DND-41 (cell line): Measurements from ENCODE around the gene PTPN23.
"Not testable (repeated sequence)": the region's sequence is repeated elsewhere in the genome, so short reads cannot be mapped to it uniquely, and the experiment has no call there.

Experiments used
- ATAC-seq: fragments of 200-7000 bp; cut with Tn5 transposase; 3 replicates; pipeline ENCODE4 v1.9.1; 2021; ENCODE audit warnings: low read depth; ENCODE audit not compliant: insufficient read depth
- DNase-seq: peaks from one replicate; pipeline ENCODE4 v3.0.0-alpha.2; 2020
- H2AFZ ChIP-seq: 2 replicates; pipeline ENCODE4 v1.6.0; 2012; ENCODE audit warnings: low read depth, low read length
- H3K27ac ChIP-seq: 2 replicates; pipeline ENCODE4 v1.5.1; 2012; ENCODE audit warnings: low read length, inconsistent platforms
- H3K27me3 ChIP-seq: fragments of 200-600 bp; sonication (generic); 2 replicates; pipeline ENCODE4 v1.6.0; 2012; ENCODE audit warnings: low read length, mild to moderate bottlenecking, inconsistent platforms; ENCODE audit not compliant: insufficient read depth, poor library complexity
- H3K36me3 ChIP-seq: 2 replicates; pipeline ENCODE4 v1.5.1; 2012; ENCODE audit warnings: low read length, inconsistent platforms; ENCODE audit not compliant: insufficient read depth
- H3K4me1 ChIP-seq: 2 replicates; pipeline ENCODE4 v1.5.1; 2012; ENCODE audit warnings: mild to moderate bottlenecking, low read length; ENCODE audit not compliant: insufficient read depth
- H3K4me2 ChIP-seq: 2 replicates; pipeline ENCODE4 v1.6.0; 2012; ENCODE audit warnings: mild to moderate bottlenecking, moderate library complexity, low read length, inconsistent platforms; ENCODE audit not compliant: insufficient read depth
- H3K4me3 ChIP-seq, 2 experiments: fragments of 200-600 bp in 1 of 2; shearing (Covaris generic) in 1 of 2; 2 replicates each; pipeline ENCODE4 v1.5.1; 2012 to 2016; ENCODE audit warnings: inconsistent platforms in 2 of 2, low read length in 2 of 2, mild to moderate bottlenecking in 2 of 2, low read depth in 1 of 2, moderate library complexity in 1 of 2
- H3K79me2 ChIP-seq: 2 replicates; pipeline ENCODE4 v1.6.0; 2012; ENCODE audit warnings: low read length, inconsistent platforms; ENCODE audit not compliant: insufficient read depth
- H3K9ac ChIP-seq: 2 replicates; pipeline ENCODE4 v1.6.0; 2012; ENCODE audit warnings: low read depth, mild to moderate bottlenecking, inconsistent platforms, low read length, moderate library complexity
- H3K9me3 ChIP-seq: 2 replicates; pipeline ENCODE4 v1.5.1; 2012; ENCODE audit warnings: low read length, moderate library complexity, mild to moderate bottlenecking, inconsistent platforms; ENCODE audit not compliant: insufficient read depth, severe bottlenecking
- H4K20me1 ChIP-seq: 2 replicates; pipeline ENCODE4 v1.6.0; 2012; ENCODE audit warnings: low read length; ENCODE audit not compliant: insufficient read depth
- CTCF ChIP-seq: IDR thresholded peaks from 2 replicates; pipeline ENCODE4 v1.5.1; 2012; ENCODE audit warnings: borderline replicate concordance, low read length, moderate library complexity, mild to moderate bottlenecking; ENCODE audit not compliant: poor library complexity, severe bottlenecking; ENCODE audit errors: extremely low read depth
- EZH2 ChIP-seq: IDR thresholded peaks from 3 replicates; pipeline ENCODE4 v1.6.1; 2012; ENCODE audit warnings: borderline replicate concordance, low read depth, mild to moderate bottlenecking, moderate library complexity, low read length, inconsistent platforms; ENCODE audit not compliant: severe bottlenecking

The PTPN23 gene

DNA sequence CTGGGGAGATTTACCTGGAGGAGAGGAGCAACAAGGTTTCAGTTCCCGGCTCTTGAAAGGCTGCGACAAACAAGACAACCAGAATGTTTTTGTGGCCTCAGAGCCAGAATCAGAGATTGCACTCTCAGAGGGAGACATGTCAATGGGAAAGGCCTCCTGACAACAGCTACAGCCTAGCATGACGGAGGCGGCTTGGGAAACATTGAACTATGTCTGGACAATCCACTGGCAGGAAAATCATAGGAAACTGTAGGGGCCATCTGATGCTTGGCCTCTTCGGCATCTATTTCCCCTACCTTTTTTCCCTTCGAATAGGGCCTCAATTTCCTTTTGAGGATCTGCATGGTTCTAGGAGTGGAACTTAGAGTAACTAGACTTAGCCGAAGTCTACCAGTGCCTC, 13.2 kb upstream of the PTPN23 start:
- H3K4me1 ChIP-seq: no peaks in the 10 kb centered on the region
- H2AFZ ChIP-seq: no peak overlapping the region
- no peak overlapping the region for H3K4me3 ChIP-seq
- ATAC-seq (no peak), DNase-seq (no peak)
- H3K36me3 ChIP-seq: no peaks in the 10 kb centered on the region
- TF ChIP-seq CTCF (no peak), EZH2 (no peak)
- no peak overlapping the region for H3K4me2 ChIP-seq
- no peaks in the 10 kb centered on the region for H3K27me3 ChIP-seq
- no peak overlapping the region for H3K9ac ChIP-seq
- H3K27ac ChIP-seq: no peak overlapping the region
- H4K20me1 ChIP-seq: no peaks in the 10 kb centered on the region
- no peaks in the 10 kb centered on the region for H3K79me2 ChIP-seq
- H3K9me3 ChIP-seq: no peaks in the 10 kb centered on the region

DNA sequence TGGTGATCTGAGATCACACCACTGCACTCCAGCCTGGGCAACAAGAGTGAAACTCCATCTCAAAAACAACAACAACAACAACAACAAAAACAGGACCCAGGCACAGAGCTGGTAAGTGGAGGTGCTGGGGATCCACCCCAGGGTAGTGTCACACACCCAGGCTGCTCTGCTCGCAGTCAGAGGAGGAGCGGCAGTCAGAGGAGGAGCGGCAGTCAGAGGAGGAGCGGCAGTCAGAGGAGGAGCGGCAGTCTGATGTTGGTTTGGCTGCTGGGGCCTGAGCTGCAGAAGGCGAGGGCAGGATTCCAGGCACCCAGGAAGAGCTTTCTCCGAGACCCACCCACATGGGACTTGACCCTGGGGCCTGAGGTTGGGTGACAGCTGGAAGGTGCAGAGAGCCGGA, 10.8 kb upstream of the PTPN23 start:
- H2AFZ ChIP-seq, H3K36me3 ChIP-seq, ATAC-seq, H3K27me3 ChIP-seq, H3K9ac ChIP-seq, H3K79me2 ChIP-seq, H3K4me3 ChIP-seq, H3K9me3 ChIP-seq, H3K4me2 ChIP-seq, H4K20me1 ChIP-seq, DNase-seq, H3K27ac ChIP-seq, H3K4me1 ChIP-seq: not testable (repeated sequence)

GRCh38 chr3:47370887-47371697, 9.7 kb upstream of the PTPN23 start:
- H3K79me2 ChIP-seq: no peaks in the 10 kb centered on the region
- ATAC-seq (no peak), DNase-seq (peak; percentile 21)
- no peaks in the 10 kb centered on the region for H4K20me1 ChIP-seq
- H3K27ac ChIP-seq: no peak overlapping the region
- H2AFZ ChIP-seq: no peak overlapping the region
- H3K9me3 ChIP-seq: no peaks in the 10 kb centered on the region
- no peaks in the 10 kb centered on the region for H3K36me3 ChIP-seq
- TF ChIP-seq EZH2 (no peak), CTCF (peak; percentile 2)
- no peak overlapping the region for H3K4me2 ChIP-seq
- no peak overlapping the region for H3K4me3 ChIP-seq
- no peaks in the 10 kb centered on the region for H3K4me1 ChIP-seq
- no peaks in the 10 kb centered on the region for H3K27me3 ChIP-seq
- no peak overlapping the region for H3K9ac ChIP-seq

DNA sequence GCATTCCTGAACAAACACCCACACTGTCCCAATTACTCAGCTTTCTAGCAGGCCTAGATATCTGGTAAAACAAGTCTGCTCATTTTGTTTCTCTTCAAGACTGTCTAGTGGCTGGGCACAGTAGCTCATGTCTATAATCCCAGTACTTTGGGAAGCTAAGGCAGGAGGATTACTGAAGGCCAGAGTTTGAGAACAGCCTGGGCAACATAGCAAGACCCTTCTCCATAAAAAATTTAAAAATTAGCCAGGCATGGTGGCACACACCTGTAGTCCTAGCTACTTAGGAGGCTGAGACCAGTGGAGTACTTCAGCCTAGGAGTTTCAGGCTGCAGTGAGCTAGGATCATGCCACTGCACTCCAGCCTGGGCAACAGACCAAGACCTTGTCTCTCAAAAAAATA, 6.2 kb upstream of the PTPN23 start:
- H3K4me2 ChIP-seq: no peak overlapping the region
- H3K4me1 ChIP-seq: peaks cover 8% of the 10 kb centered on the region
- no peaks in the 10 kb centered on the region for H4K20me1 ChIP-seq
- ATAC-seq (no peak), DNase-seq (no peak)
- TF ChIP-seq CTCF (no peak), EZH2 (no peak)
- no peaks in the 10 kb centered on the region for H3K9me3 ChIP-seq
- H3K79me2 ChIP-seq: peaks cover 3% of the 10 kb centered on the region
- H3K36me3 ChIP-seq: no peaks in the 10 kb centered on the region
- no peak overlapping the region for H3K27ac ChIP-seq
- no peak overlapping the region for H3K9ac ChIP-seq
- H3K27me3 ChIP-seq: no peaks in the 10 kb centered on the region
- H2AFZ ChIP-seq: no peak overlapping the region
- no peak overlapping the region for H3K4me3 ChIP-seq
